K562 (cell line): ENCODE results near the gene RNF144A. TPM values are rescaled to one million over a fixed set of nuclear protein-coding genes. Genes with fewer than 3 reads are reported as not detected.

Source experiments
- ATAC-seq: fragments of 200-7000 bp; cut with Tn5 transposase; 3 replicates; pipeline ENCODE4 v1.9.1; 2020; ENCODE audit warnings: moderate library complexity
- BruUV-seq: library from RNA; stranded (reverse); fragments of 400-500 nt; replicated peaks from 2 replicates; lab custom pipeline; 2021; lab: Mats Ljungman, UMichigan
- CTCF ChIA-PET: fragments of 300-600 bp; formaldehyde crosslinking; extraction: SDS; loops from one replicate; lab custom pipeline; 2021; ENCODE audit warnings: low intra/inter-chr PET ratio; lab: Yijun Ruan, JAX
- POLR2A ChIA-PET: fragments of 300-600, 350-650 bp; sonication (Branson Sonifier 250); formaldehyde crosslinking; extraction: SDS; loops from one replicate; lab custom pipeline; 2021; ENCODE audit warnings: antibody characterized with exemption, inconsistent platforms; lab: Yijun Ruan, JAX
- DNase-seq, 4 experiments: peaks; one replicate each; pipeline versions ENCODE4 v3.0.0 to v3.0.0-alpha.2; 2011 to 2018; ENCODE audit warnings: low spot score in 3 of 4, mixed read lengths in 3 of 4; ENCODE audit errors: extremely low read depth in 1 of 4
- FAIRE-seq: peaks from 2 replicates; lab custom pipeline; 2011; peaks lifted over from hg19 to GRCh38; lab: Jason Lieb, UNC
- H2AFZ ChIP-seq: 2 replicates; pipeline ENCODE4 v1.6.0; 2011; ENCODE audit warnings: low read depth, low read length, control low read depth, inconsistent platforms
- H3K27ac ChIP-seq: fragments of 200-600 bp; 3 replicates; pipeline ENCODE4 v1.8.0; 2011; ENCODE audit warnings: low read depth, mild to moderate bottlenecking, control low read depth, inconsistent platforms, low read length, moderate library complexity, mixed read lengths; ENCODE audit errors: extremely low read depth
- H3K27me3 ChIP-seq, 2 experiments: fragments of 300-600 bp in 1 of 2; 2 replicates in 1 of 2; 3 replicates in 1 of 2; pipeline versions ENCODE4 v1.6.0 to v1.8.0; 2011; ENCODE audit warnings: inconsistent platforms in 2 of 2, low read length in 2 of 2, mild to moderate bottlenecking in 1 of 2, mixed read lengths in 1 of 2, moderate library complexity in 1 of 2; ENCODE audit not compliant: control insufficient read depth in 2 of 2, insufficient read depth in 2 of 2
- H3K36me3 ChIP-seq: fragments of 300-600 bp; 3 replicates; pipeline ENCODE4 v1.8.0; 2011; ENCODE audit warnings: mild to moderate bottlenecking, low read length, inconsistent platforms; ENCODE audit not compliant: control insufficient read depth, insufficient read depth
- H3K4me1 ChIP-seq, 2 experiments: fragments of 200-600 bp in 1 of 2; replicated peaks in 1 of 2; 2 replicates in 1 of 2; 3 replicates in 1 of 2; pipeline versions ENCODE4 v1.5.1 to v1.8.0; 2011; ENCODE audit warnings: inconsistent platforms in 2 of 2, low read length in 2 of 2, mild to moderate bottlenecking in 1 of 2, mixed read lengths in 1 of 2, moderate library complexity in 1 of 2; ENCODE audit not compliant: control insufficient read depth in 2 of 2, insufficient read depth in 2 of 2
- H3K4me2 ChIP-seq: 2 replicates; pipeline ENCODE4 v1.6.1; 2011; ENCODE audit warnings: low read length, control low read depth, inconsistent platforms, mixed read lengths; ENCODE audit not compliant: insufficient read depth
- H3K4me3 ChIP-seq: fragments of 200-600 bp; sonication (generic), shearing (Covaris generic); 2 replicates; pipeline ENCODE4 v1.5.1; 2016; ENCODE audit warnings: control low read depth, inconsistent platforms
- H3K79me2 ChIP-seq: fragments of 200-600 bp; 3 replicates; pipeline ENCODE4 v1.8.0; 2011; ENCODE audit warnings: low read length, inconsistent platforms; ENCODE audit not compliant: control insufficient read depth, insufficient read depth
- H3K9ac ChIP-seq, 2 experiments: 2 replicates each; pipeline versions ENCODE4 v1.6.0 to v1.6.1; 2011; ENCODE audit warnings: low read depth in 2 of 2, low read length in 2 of 2, control low read depth in 1 of 2, inconsistent platforms in 1 of 2, mild to moderate bottlenecking in 1 of 2, mixed read lengths in 1 of 2; ENCODE audit not compliant: insufficient read depth in 1 of 2
- H3K9me1 ChIP-seq: one replicate; pipeline ENCODE4 v1.6.0; 2011; ENCODE audit warnings: inconsistent platforms, mild to moderate bottlenecking, low read length, moderate library complexity; ENCODE audit not compliant: control insufficient read depth, insufficient read depth
- H3K9me3 ChIP-seq: replicated peaks from 2 replicates; pipeline ENCODE4 v1.5.1; 2011; ENCODE audit warnings: low read depth, low read length, inconsistent platforms; ENCODE audit not compliant: control insufficient read depth, insufficient read depth
- H4K20me1 ChIP-seq: replicated peaks from 2 replicates; pipeline ENCODE4 v1.6.1; 2011; ENCODE audit warnings: low read length, inconsistent platforms, mixed read lengths; ENCODE audit not compliant: control insufficient read depth, insufficient read depth
- HDGF ChIP-seq: fragments of 450-650 bp; IDR thresholded peaks from 2 replicates; pipeline ENCODE4 v1.6.1; 2016
- PML ChIP-seq: IDR thresholded peaks from 2 replicates; pipeline ENCODE4 v1.6.1; 2012; ENCODE audit warnings: low read length, inconsistent platforms
- SMAD3 ChIP-seq: fragments of 450-650 bp; formaldehyde crosslinking; conservative IDR thresholded peaks from 2 replicates; pipeline ENCODE4 v1.4.0; 2020; ENCODE audit warnings: mild to moderate bottlenecking
- TEAD4 ChIP-seq, 2 experiments: sonication (generic) in 1 of 2; formaldehyde crosslinking in 1 of 2; IDR thresholded peaks; 2 replicates each; pipeline versions ENCODE4 v1.6.1 to v1.8.0; 2012 to 2022; ENCODE audit warnings: borderline replicate concordance in 1 of 2, inconsistent platforms in 1 of 2, low read length in 1 of 2, mild to moderate bottlenecking in 1 of 2, missing genetic modification reagents in 1 of 2
- XRCC3 ChIP-seq: fragments of 450-650 bp; IDR thresholded peaks from 2 replicates; pipeline ENCODE4 v1.6.1; 2017; ENCODE audit warnings: mild to moderate bottlenecking, moderate library complexity
- ZFPM2 ChIP-seq: fragments of 250-450 bp; sonication (Bioruptor Pico); IDR thresholded peaks from 2 replicates; pipeline ENCODE4 v1.5.1; 2022; ENCODE audit warnings: mild to moderate bottlenecking
- ZNF212 ChIP-seq: fragments of 450-650 bp; formaldehyde crosslinking; IDR thresholded peaks from 2 replicates; pipeline ENCODE4 v1.4.0; 2020; ENCODE audit warnings: mild to moderate bottlenecking
- ZNF311 ChIP-seq: fragments of 250-450 bp; sonication (Bioruptor Pico); IDR thresholded peaks from 2 replicates; pipeline ENCODE4 v1.4.0; 2020; ENCODE audit warnings: mild to moderate bottlenecking, moderate library complexity
- ZNF668 ChIP-seq: fragments of 250-450 bp; sonication (Bioruptor Pico); IDR thresholded peaks from 2 replicates; pipeline ENCODE4 v1.8.0; 2022; ENCODE audit warnings: mild to moderate bottlenecking, inconsistent platforms
- ZNF695 ChIP-seq: fragments of 450-650 bp; formaldehyde crosslinking; IDR thresholded peaks from 2 replicates; pipeline ENCODE4 v1.4.0; 2020; ENCODE audit warnings: mild to moderate bottlenecking, moderate library complexity
- ZNF707 ChIP-seq: fragments of 250-450 bp; sonication (Bioruptor Pico); conservative IDR thresholded peaks from 2 replicates; pipeline ENCODE4 v1.8.0; 2022; ENCODE audit warnings: inconsistent platforms, mild to moderate bottlenecking, moderate library complexity
- WGBS: fragments of 100-300 bp; shearing (Covaris generic); methylation state at CpG from one replicate; pipeline ENCODE4 v1.1.6; 2016; ENCODE audit warnings: low coverage, mixed read lengths; ENCODE audit not compliant: insufficient coverage; ENCODE audit errors: missing lambda C conversion rate; 5-methylcytosine and 5-hydroxymethylcytosine counted together
- in situ Hi-C: fragments of 300-500 bp; cut with MboI; formaldehyde crosslinking; loops from 4 replicates; pipeline ENCODE4 v1.15.0; 2018; ENCODE audit warnings: inconsistent platforms, mixed read lengths
- intact Hi-C: fragments of 100-400 bp; cut with micrococcal nuclease; formaldehyde crosslinking; loops from 2 replicates; pipeline ENCODE4 v1.14.2; 2022
- polyA plus RNA-seq, 8 experiments: library from polyadenylated mRNA; depleted of rRNA in 4 of 8; stranded (reverse) in 5 of 8; unstranded in 3 of 8; fragments of >200 nt; fragmentation: Nextera tagmentation in 2 of 8; fragmentation: Illumina TruSeq in 1 of 8; extraction: Ambion mirVana in 2 of 8; extraction: Trizol in 1 of 8; gene quantifications; 2 replicates each; pipeline versions ENCODE4 v1.2.1 to v1.2.3, GENCODE V29; 2011 to 2014; ENCODE audit warnings: inconsistent platforms in 1 of 8, missing spikeins in 1 of 8
- total RNA-seq, 7 experiments: library from RNA; depleted of rRNA in 6 of 7; stranded (reverse); fragments of >200 nt in 6 of 7; fragmentation: Illumina TruSeq in 2 of 7; extraction: Trizol in 2 of 7; gene quantifications; 2 replicates each; pipeline versions ENCODE4 v1.2.1 to v1.2.3, GENCODE V29; 2011 to 2021; ENCODE audit warnings: low replicate concordance in 1 of 7

Gene RNF144A
- total and polyA plus RNA-seq, 9 of the 15 experiments (the other 6 are each of a cell fraction or from before 2014, with no cell fraction given): 0.96 to 11.3 (median 6.2) TPM

GRCh38 chr2:6931753-6932152, 14.5 kb downstream of the RNF144A start:
- Histone ChIP-seq H3K4me2 (no peak overlapping the region), H3K9ac (no peak overlapping the region), H3K4me3 (no peak overlapping the region), H3K9me1 (no peaks in the 10 kb centered on the region), H3K9me3 (no peaks in the 10 kb centered on the region), H2AFZ (no peak overlapping the region), H3K4me1 (peaks cover 0 to 4% of the 10 kb centered on the region in 2 experiments; a peak in 2 of 5 replicates), H3K27ac (no peak overlapping the region), H3K36me3 (no peaks in the 10 kb centered on the region), H3K79me2 (no peaks in the 10 kb centered on the region), H4K20me1 (peaks cover 6% of the 10 kb centered on the region; the same call in 1 of the 2 replicates)
- 6% methylated on average over 1 of the region's 1 CpG for WGBS
- CTCF ChIA-PET: no interaction called here
- no peak for DNase-seq
- intact Hi-C loops: no loop called here
- no peak for FAIRE-seq
- no peak for ATAC-seq
- no TSS peak for BruUV-seq
- no peak for TF ChIP-seq HDGF
- TF ChIP-seq ZNF311: no peak
- no peak for TF ChIP-seq SMAD3 (CRISPR knock-in tag)
- TF ChIP-seq TEAD4 (IDR thresholded peaks at IDR 0.05; ENCODE audit: low read length): no peak
- TF ChIP-seq TEAD4 (CRISPR knock-in tag; IDR thresholded peaks at IDR 0.05; ENCODE audit: borderline replicate concordance): no peak
- no peak for TF ChIP-seq PML
- no peak for TF ChIP-seq ZNF695 (CRISPR knock-in tag)
- TF ChIP-seq ZNF668: no peak
- TF ChIP-seq ZNF212: no peak
- no peak for TF ChIP-seq ZNF707 (CRISPR knock-in tag)
- TF ChIP-seq ZFPM2 (CRISPR knock-in tag): no peak
- TF ChIP-seq XRCC3: no peak
- TF ChIP-seq, all 486 proteins: peak for 0
- POLR2A ChIA-PET: interaction anchor here (1.5 kb wide), 1 partner anchor 10 kb away, joined by 3 read pairs; no protein-coding TSS in a partner anchor
- in situ Hi-C loops: no loop called here
- H3K27me3 ChIP-seq: no peaks in the 10 kb centered on the region
